ENCODE data around the gene EARS2. TPM values are rescaled to one million over a fixed set of nuclear protein-coding genes. Genes with fewer than 3 reads are reported as not detected.

Gene EARS2
- total RNA-seq, 6 donors from 2014 or later = 11.5 to 38.8 (median 15.9) TPM

DNA sequence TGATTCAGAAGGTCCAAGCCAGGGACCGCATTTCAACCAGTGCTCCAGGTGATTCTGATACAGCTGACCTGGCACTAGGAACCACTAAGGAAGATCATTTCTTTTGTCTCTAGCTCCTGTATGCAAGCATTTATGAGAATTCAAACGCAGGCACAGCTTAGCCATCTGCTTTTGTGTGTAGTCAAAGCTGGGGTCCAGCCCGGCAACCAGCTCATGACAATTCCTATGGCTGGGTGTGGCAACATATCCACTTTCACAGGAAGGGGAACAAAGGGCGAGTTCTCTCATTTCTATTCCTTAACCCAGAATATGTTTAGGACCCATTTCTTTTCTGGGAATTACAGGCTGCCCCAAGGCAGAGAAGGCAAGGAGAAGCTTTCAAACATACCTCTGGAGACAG is 76.9 kb downstream of the EARS2 start:
- 67 to 84% methylated on average over 1 to 4 of the region's 4 CpGs for WGBS, 2 donors
- H3K27ac ChIP-seq = no peak overlapping the region
- peaks cover 70 to 99% (median 94%) of the 10 kb centered on the region in 4 donors for H3K36me3 ChIP-seq
- H3K4me1 ChIP-seq = no peaks in the 10 kb centered on the region
- no peak for DNase-seq
- TF ChIP-seq, protein P1, sequence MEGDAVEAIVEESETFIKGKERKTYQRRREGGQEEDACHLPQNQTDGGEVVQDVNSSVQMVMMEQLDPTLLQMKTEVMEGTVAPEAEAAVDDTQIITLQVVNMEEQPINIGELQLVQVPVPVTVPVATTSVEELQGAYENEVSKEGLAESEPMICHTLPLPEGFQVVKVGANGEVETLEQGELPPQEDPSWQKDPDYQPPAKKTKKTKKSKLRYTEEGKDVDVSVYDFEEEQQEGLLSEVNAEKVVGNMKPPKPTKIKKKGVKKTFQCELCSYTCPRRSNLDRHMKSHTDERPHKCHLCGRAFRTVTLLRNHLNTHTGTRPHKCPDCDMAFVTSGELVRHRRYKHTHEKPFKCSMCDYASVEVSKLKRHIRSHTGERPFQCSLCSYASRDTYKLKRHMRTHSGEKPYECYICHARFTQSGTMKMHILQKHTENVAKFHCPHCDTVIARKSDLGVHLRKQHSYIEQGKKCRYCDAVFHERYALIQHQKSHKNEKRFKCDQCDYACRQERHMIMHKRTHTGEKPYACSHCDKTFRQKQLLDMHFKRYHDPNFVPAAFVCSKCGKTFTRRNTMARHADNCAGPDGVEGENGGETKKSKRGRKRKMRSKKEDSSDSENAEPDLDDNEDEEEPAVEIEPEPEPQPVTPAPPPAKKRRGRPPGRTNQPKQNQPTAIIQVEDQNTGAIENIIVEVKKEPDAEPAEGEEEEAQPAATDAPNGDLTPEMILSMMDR (IDR thresholded peaks at IDR 0.05) = no peak
- TF ChIP-seq EP300 (IDR thresholded peaks at IDR 0.05) (no peak), POLR2A (IDR thresholded peaks at IDR 0.05) (no peak), POLR2AphosphoS5 (IDR thresholded peaks at IDR 0.05) (no peak)
- H3K9me3 ChIP-seq = no peaks in the 10 kb centered on the region
- no peaks in the 10 kb centered on the region for H3K27me3 ChIP-seq
- no peak overlapping the region for H3K4me3 ChIP-seq
- ATAC-seq (ENCODE audit: low FRiP score in 2 of 2) = no peak

DNA sequence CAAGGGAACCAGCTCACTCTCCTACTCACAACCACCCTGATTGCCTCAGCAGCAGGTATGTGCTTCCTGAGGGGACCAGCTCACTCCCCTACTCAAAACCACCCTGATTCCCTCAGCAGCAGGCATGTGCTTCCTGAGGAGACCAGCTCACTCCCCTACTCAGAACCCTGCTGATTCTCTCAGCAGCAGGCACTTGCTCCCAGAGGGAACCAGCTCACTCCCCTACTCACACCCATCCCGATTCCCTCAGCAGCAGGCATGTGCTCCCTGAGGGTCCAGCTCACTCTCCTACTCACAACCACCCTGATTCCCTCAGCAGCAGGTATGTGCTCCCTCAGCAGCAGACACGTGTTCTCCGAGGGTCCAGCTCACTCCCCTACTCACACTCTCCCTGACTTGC is 78.0 kb downstream of the EARS2 start:
- no peak for TF ChIP-seq POLR2A (IDR thresholded peaks at IDR 0.05)
- TF ChIP-seq POLR2AphosphoS5 (IDR thresholded peaks at IDR 0.05) = no peak
- no peak for TF ChIP-seq EP300 (IDR thresholded peaks at IDR 0.05)
- TF ChIP-seq, protein P1 (IDR thresholded peaks at IDR 0.05) = no peak
- ATAC-seq (ENCODE audit: low FRiP score in 2 of 2) (no peak), DNase-seq (no peak)
- no peak overlapping the region for H3K27ac ChIP-seq
- 89 to 98% methylated on average over 3 of the region's 3 CpGs for WGBS, 2 donors
- H3K9me3 ChIP-seq = no peaks in the 10 kb centered on the region
- H3K36me3 ChIP-seq = peaks cover 79 to 99% (median 95%) of the 10 kb centered on the region in 4 donors
- no peaks in the 10 kb centered on the region for H3K27me3 ChIP-seq
- no peaks in the 10 kb centered on the region for H3K4me1 ChIP-seq
- no peak overlapping the region for H3K4me3 ChIP-seq

DNA sequence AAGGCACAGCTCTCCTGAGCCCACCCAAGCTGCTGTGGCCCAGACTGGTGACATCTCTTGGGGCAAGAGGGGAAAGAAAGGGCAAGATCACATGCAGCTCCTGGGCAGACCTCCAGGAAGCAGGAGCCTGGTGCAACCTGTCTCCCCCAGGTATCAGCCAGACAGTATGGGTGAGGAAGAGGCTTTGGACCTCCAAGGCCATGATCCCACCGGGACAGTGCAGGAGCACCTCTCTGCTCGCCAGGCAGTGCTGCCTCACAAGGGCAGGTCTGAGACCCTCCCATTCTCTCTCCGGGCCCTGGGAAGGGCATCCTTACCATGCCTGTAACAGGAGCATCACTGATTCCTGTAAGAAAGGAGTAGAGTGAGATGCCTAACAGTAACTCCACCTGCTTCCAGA is 78.6 kb downstream of the EARS2 start:
- H3K4me1 ChIP-seq = no peaks in the 10 kb centered on the region
- ATAC-seq (ENCODE audit: low FRiP score in 2 of 2) (peak; percentile 32 to 38), DNase-seq (no peak)
- no peak overlapping the region for H3K4me3 ChIP-seq
- no peaks in the 10 kb centered on the region for H3K9me3 ChIP-seq
- TF ChIP-seq POLR2AphosphoS5 (IDR thresholded peaks at IDR 0.05) (no peak), POLR2A (IDR thresholded peaks at IDR 0.05) (no peak), EP300 (IDR thresholded peaks at IDR 0.05) (no peak)
- TF ChIP-seq, protein P1 (IDR thresholded peaks at IDR 0.05) = no peak
- H3K27ac ChIP-seq = no peak overlapping the region
- 100% methylated on average over 1 to 3 of the region's 3 CpGs for WGBS, 2 donors
- H3K27me3 ChIP-seq = no peaks in the 10 kb centered on the region
- peaks cover 81 to 100% (median 97%) of the 10 kb centered on the region in 4 donors for H3K36me3 ChIP-seq

DNA sequence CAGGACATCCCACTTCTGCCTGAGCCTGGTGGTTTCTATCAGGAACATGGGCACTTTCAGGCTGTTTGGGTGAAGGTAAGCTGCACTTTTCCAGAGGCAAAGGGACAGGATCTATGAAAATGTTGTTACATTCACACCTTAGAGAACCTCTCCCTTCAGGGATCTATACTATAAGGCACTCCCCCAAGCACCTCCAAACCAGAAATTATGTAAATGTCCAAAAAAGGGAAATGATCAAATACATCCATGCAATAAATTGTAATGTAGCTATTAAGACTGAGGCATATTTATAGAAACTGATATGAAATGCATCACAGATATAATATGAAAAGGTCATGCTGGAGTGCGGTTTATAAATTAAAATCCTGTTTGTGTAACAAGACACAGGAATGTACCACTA is 80.9 kb downstream of the EARS2 start:
- ATAC-seq (ENCODE audit: low FRiP score in 2 of 2) (no peak), DNase-seq (no peak)
- H3K27ac ChIP-seq = no peak overlapping the region
- H3K27me3 ChIP-seq = no peaks in the 10 kb centered on the region
- H3K4me3 ChIP-seq = no peak overlapping the region
- H3K9me3 ChIP-seq = no peaks in the 10 kb centered on the region
- TF ChIP-seq, protein P1 (IDR thresholded peaks at IDR 0.05) = no peak
- TF ChIP-seq POLR2A (IDR thresholded peaks at IDR 0.05) = no peak
- TF ChIP-seq POLR2AphosphoS5 (IDR thresholded peaks at IDR 0.05) = no peak
- TF ChIP-seq EP300 (IDR thresholded peaks at IDR 0.05) = no peak
- no peaks in the 10 kb centered on the region for H3K4me1 ChIP-seq
- H3K36me3 ChIP-seq = peaks cover 71 to 99% (median 88%) of the 10 kb centered on the region in 4 donors
- 88 to 91% methylated on average over 1 of the region's 1 CpG for WGBS, 2 donors

Other genes starting within 250 kb of the EARS2 start
- gene COG7, start 104.2 kb downstream of the EARS2 start, total RNA-seq = 10 to 100 TPM; 16.9 to 61.8 (median 24.8) TPM
- 100 to 1,000 TPM in 5 of 6 donors, 10 to 100 TPM in 1; 84.4 to 197 (median 164) TPM for gene GGA2, start 46.9 kb downstream of the EARS2 start, total RNA-seq
- gene UBFD1, start 377 bp upstream of the EARS2 start, total RNA-seq = 100 to 1,000 TPM in 1 of 6 donors, 10 to 100 TPM in 5; 30.2 to 145 (median 62.8) TPM
- gene NDUFAB1, start 39.0 kb upstream of the EARS2 start, total RNA-seq = 10 to 100 TPM; 21.0 to 69.2 (median 44.3) TPM
- gene PALB2, start 84.0 kb upstream of the EARS2 start, total RNA-seq = 10 to 100 TPM in 5 of 6 donors, 1 to 10 TPM in 1; 6.4 to 32.5 (median 11.6) TPM
- 10 to 100 TPM; 19.8 to 48.6 (median 35.4) TPM for gene DCTN5, start 84.1 kb upstream of the EARS2 start, total RNA-seq
- gene PLK1, start 121.5 kb upstream of the EARS2 start, total RNA-seq = 10 to 100 TPM in 2 of 6 donors, 1 to 10 TPM in 4; 2.5 to 14.0 (median 4.8) TPM
- gene ERN2, start 155.9 kb upstream of the EARS2 start, total RNA-seq = 1 to 10 TPM in 4 of 6 donors, under 1 TPM in 2; 0.46 to 9.6 (median 1.3) TPM
- gene CHP2, start 197.7 kb upstream of the EARS2 start, total RNA-seq = 1 to 10 TPM in 1 of 6 donors, under 1 TPM in 1, not detected in 4; 0.20 to 5.2 TPM